Endothelial cell of umbilical vein (primary cell): ENCODE data around the gene GLP2R. TPM values are rescaled to one million over a fixed set of nuclear protein-coding genes. Genes with fewer than 3 reads are reported as not detected.

Experiments
- BruUV-seq: library from RNA; stranded (reverse); fragments of 400-500 nt; replicated peaks from 2 replicates; lab custom pipeline; 2021; lab: Mats Ljungman, UMichigan
- CTCF ChIA-PET: fragments of 300-600, 350-600 bp; sonication (Branson Sonifier 250); formaldehyde crosslinking; loops from one replicate; lab custom pipeline; 2021; ENCODE audit warnings: antibody characterized with exemption, inconsistent platforms; lab: Charles Lee
- POLR2A ChIA-PET: fragments of 300-600, 350-600 bp; sonication (Branson Sonifier 250); formaldehyde crosslinking; loops from one replicate; lab custom pipeline; 2021; ENCODE audit warnings: antibody characterized with exemption, inconsistent platforms; lab: Charles Lee
- DNase-seq: peaks from one replicate; pipeline ENCODE4 v3.0.0-alpha.2; 2011; ENCODE audit warnings: low read depth, low spot score
- FAIRE-seq: peaks from 2 replicates; lab custom pipeline; 2011; peaks lifted over from hg19 to GRCh38; lab: Jason Lieb, UNC
- H2AFZ ChIP-seq: 2 replicates; pipeline ENCODE4 v1.6.0; 2012; ENCODE audit warnings: low read depth, low read length, control low read depth, inconsistent platforms
- H3K27ac ChIP-seq: 2 replicates; pipeline ENCODE4 v1.5.1; 2011; ENCODE audit warnings: low read depth, mild to moderate bottlenecking, control low read depth, low read length, moderate library complexity; ENCODE audit not compliant: insufficient read depth
- H3K27me3 ChIP-seq, 2 experiments: 2 replicates each; pipeline versions ENCODE4 v1.6.0 to v1.6.1; 2011; ENCODE audit warnings: low read length in 2 of 2, mixed read lengths in 1 of 2; ENCODE audit not compliant: control insufficient read depth in 2 of 2, insufficient read depth in 2 of 2
- H3K36me3 ChIP-seq, 2 experiments: 2 replicates in 1 of 2; 3 replicates in 1 of 2; pipeline ENCODE4 v1.5.1; 2011; ENCODE audit warnings: low read length in 2 of 2, mild to moderate bottlenecking in 1 of 2, moderate library complexity in 1 of 2; ENCODE audit not compliant: control insufficient read depth in 2 of 2, insufficient read depth in 2 of 2; ENCODE audit errors: extremely low read depth in 1 of 2
- H3K4me1 ChIP-seq: 3 replicates; pipeline ENCODE4 v1.5.1; 2011; ENCODE audit warnings: mild to moderate bottlenecking, low read length; ENCODE audit not compliant: control insufficient read depth, insufficient read depth; ENCODE audit errors: extremely low read depth
- H3K4me2 ChIP-seq: 2 replicates; pipeline ENCODE4 v1.6.1; 2011; ENCODE audit warnings: low read length, control low read depth, mixed read lengths; ENCODE audit not compliant: insufficient read depth
- H3K4me3 ChIP-seq, 3 experiments: fragments of 200-600 bp in 1 of 3; sonication (generic), shearing (Covaris generic) in 1 of 3; replicated peaks in 1 of 3; 2 replicates each; pipeline ENCODE4 v1.5.1; 2011 to 2016; ENCODE audit warnings: control low read depth in 3 of 3, low read length in 3 of 3, mild to moderate bottlenecking in 2 of 3, inconsistent platforms in 1 of 3, low read depth in 1 of 3, moderate library complexity in 1 of 3; ENCODE audit not compliant: insufficient read depth in 1 of 3
- H3K79me2 ChIP-seq: 2 replicates; pipeline ENCODE4 v1.6.0; 2012; ENCODE audit warnings: low read length, inconsistent platforms; ENCODE audit not compliant: control insufficient read depth, insufficient read depth
- H3K9ac ChIP-seq: replicated peaks from 2 replicates; pipeline ENCODE3; 2011; ENCODE audit warnings: low read length, control low read depth; ENCODE audit not compliant: insufficient read depth; ENCODE audit errors: extremely low read depth
- H3K9me1 ChIP-seq: replicated peaks from 3 replicates; pipeline ENCODE4 v1.6.0; 2011; ENCODE audit warnings: mild to moderate bottlenecking, low read length; ENCODE audit not compliant: control insufficient read depth, insufficient read depth; ENCODE audit errors: extremely low read depth
- H3K9me3 ChIP-seq: replicated peaks from 2 replicates; pipeline ENCODE4 v1.5.1; 2012; ENCODE audit warnings: low read length, inconsistent platforms; ENCODE audit not compliant: control insufficient read depth, insufficient read depth
- H4K20me1 ChIP-seq: replicated peaks from 2 replicates; pipeline ENCODE3; 2011; ENCODE audit warnings: mild to moderate bottlenecking, low read length; ENCODE audit not compliant: control insufficient read depth, insufficient read depth; ENCODE audit errors: extremely low read depth
- CTCF ChIP-seq, 2 donors: IDR thresholded peaks; 1 replicate in 1 of 2; 2 replicates in 1 of 2; pipeline ENCODE4 v1.5.1; 2011; ENCODE audit warnings: low read length in 2 of 2, mild to moderate bottlenecking in 2 of 2, moderate library complexity in 2 of 2, control low read depth in 1 of 2, inconsistent platforms in 1 of 2, low read depth in 1 of 2; ENCODE audit not compliant: insufficient read depth in 1 of 2; ENCODE audit errors: extremely low read depth in 1 of 2
- EZH2 ChIP-seq: IDR thresholded peaks from 2 replicates; pipeline ENCODE4 v1.6.1; 2012; ENCODE audit warnings: borderline replicate concordance, low read depth, mild to moderate bottlenecking, moderate library complexity, low read length, inconsistent platforms; ENCODE audit not compliant: severe bottlenecking
- FOS ChIP-seq: IDR thresholded peaks from 2 replicates; pipeline ENCODE4 v1.6.1; 2011; ENCODE audit warnings: mild to moderate bottlenecking, low read length, moderate library complexity, borderline replicate concordance; ENCODE audit not compliant: insufficient read depth
- GATA2 ChIP-seq: IDR thresholded peaks from 2 replicates; pipeline ENCODE4 v1.7.0; 2011; ENCODE audit warnings: low read depth, mild to moderate bottlenecking, moderate library complexity, mixed read lengths, low read length; ENCODE audit not compliant: insufficient read length, insufficient read depth
- JUN ChIP-seq: IDR thresholded peaks from 2 replicates; pipeline ENCODE4 v1.6.1; 2011; ENCODE audit warnings: borderline replicate concordance, low read depth; ENCODE audit not compliant: insufficient read length, insufficient read depth
- MAX ChIP-seq: IDR thresholded peaks from 2 replicates; pipeline ENCODE4 v1.6.1; 2011; ENCODE audit not compliant: insufficient read depth, insufficient read length
- MYC ChIP-seq: IDR thresholded peaks from one replicate; pipeline ENCODE4 v1.6.1; 2011; ENCODE audit warnings: mild to moderate bottlenecking, low read depth, low read length
- POLR2A ChIP-seq: IDR thresholded peaks from 2 replicates; pipeline ENCODE4 v1.6.1; 2012; ENCODE audit warnings: low read depth, mild to moderate bottlenecking, control low read depth, low read length
- POLR2AphosphoS5 ChIP-seq: IDR thresholded peaks from 2 replicates; pipeline ENCODE4 v1.6.1; 2012; ENCODE audit warnings: low read depth, mild to moderate bottlenecking, control low read depth, low read length, moderate library complexity; ENCODE audit not compliant: insufficient read depth
- dilution Hi-C: fragments of 300-500 bp; cut with MboI; formaldehyde crosslinking; loops from one replicate; pipeline ENCODE4 v1.15.0; 2019; ENCODE audit warnings: low sequenced_read_pairs; ENCODE audit not compliant: extremely low pct_ligation_motif_present
- intact Hi-C: fragments of 100-400 bp; cut with micrococcal nuclease; formaldehyde crosslinking; loops from one replicate; pipeline ENCODE4 v1.10.0; 2022
- polyA plus RNA-seq, 4 experiments: library from polyadenylated mRNA; depleted of rRNA in 3 of 4; stranded (reverse) in 3 of 4; unstranded in 1 of 4; fragments of >200 nt; gene quantifications; 2 replicates each; pipeline versions ENCODE4 v1.2.1 to v1.2.3, GENCODE V29; 2011 to 2012; ENCODE audit warnings: missing spikeins in 1 of 4
- total RNA-seq: library from RNA; stranded (reverse); gene quantifications from 2 replicates; pipeline ENCODE4 v1.2.3, GENCODE V29; 2021

Gene GLP2R
- total and polyA plus RNA-seq, 2 donors (not counting 3 experiments of a cell fraction or from before 2014, with no cell fraction given) = not detected

- Histone ChIP-seq H3K4me1 (no peaks in the 10 kb centered on the region), H3K27me3 (no peaks in the 10 kb centered on the region), H3K9me1 (no peaks in the 10 kb centered on the region), H3K9ac (no peak overlapping the region), H3K4me2 (no peak overlapping the region), H3K27ac (no peak overlapping the region), H3K36me3 (no peaks in the 10 kb centered on the region), H3K4me3 (no peak overlapping the region), H3K79me2 (no peaks in the 10 kb centered on the region), H3K9me3 (peaks cover 3% of the 10 kb centered on the region), H2AFZ (no peak overlapping the region), H4K20me1 (no peaks in the 10 kb centered on the region)
- POLR2A ChIA-PET = no interaction called here
- TF ChIP-seq GATA2 = no peak
- no peak for TF ChIP-seq MAX
- TF ChIP-seq POLR2AphosphoS5 = no peak
- no peak for TF ChIP-seq CTCF (IDR thresholded peaks at IDR 0.05; ENCODE audit: extremely low read depth in 1 of 2, insufficient read depth in 1 of 2, low read depth in 1 of 2, low read length in 2 of 2)
- TF ChIP-seq FOS = no peak
- TF ChIP-seq POLR2A = no peak
- no peak for TF ChIP-seq MYC
- TF ChIP-seq EZH2 = no peak
- no peak for TF ChIP-seq JUN
- intact Hi-C loops (no loop called here), dilution Hi-C loops (no loop called here)
- DNase-seq = no peak
- BruUV-seq = no TSS peak
- CTCF ChIA-PET = interaction anchor here (1.1 kb wide), 1 partner anchor 35 kb away, joined by 4 read pairs; no protein-coding TSS in a partner anchor
- no peak for FAIRE-seq
These were observed 64.4 kb downstream of the GLP2R start for GRCh38 chr17:9890124-9890523.
